ENCODE measurements around the gene KAZN.
"Not testable (repeated sequence)": the region's sequence is repeated elsewhere in the genome, so short reads cannot be mapped to it uniquely, and the experiment has no call there.

GRCh38 chr1:15040685-15041084, 442.2 kb downstream of the KAZN start:
- not testable (repeated sequence) for TF ChIP-seq EZH2 (IDR thresholded peaks at IDR 0.05; ENCODE audit: low read length, missing control alignments)
- TF ChIP-seq, protein P1, sequence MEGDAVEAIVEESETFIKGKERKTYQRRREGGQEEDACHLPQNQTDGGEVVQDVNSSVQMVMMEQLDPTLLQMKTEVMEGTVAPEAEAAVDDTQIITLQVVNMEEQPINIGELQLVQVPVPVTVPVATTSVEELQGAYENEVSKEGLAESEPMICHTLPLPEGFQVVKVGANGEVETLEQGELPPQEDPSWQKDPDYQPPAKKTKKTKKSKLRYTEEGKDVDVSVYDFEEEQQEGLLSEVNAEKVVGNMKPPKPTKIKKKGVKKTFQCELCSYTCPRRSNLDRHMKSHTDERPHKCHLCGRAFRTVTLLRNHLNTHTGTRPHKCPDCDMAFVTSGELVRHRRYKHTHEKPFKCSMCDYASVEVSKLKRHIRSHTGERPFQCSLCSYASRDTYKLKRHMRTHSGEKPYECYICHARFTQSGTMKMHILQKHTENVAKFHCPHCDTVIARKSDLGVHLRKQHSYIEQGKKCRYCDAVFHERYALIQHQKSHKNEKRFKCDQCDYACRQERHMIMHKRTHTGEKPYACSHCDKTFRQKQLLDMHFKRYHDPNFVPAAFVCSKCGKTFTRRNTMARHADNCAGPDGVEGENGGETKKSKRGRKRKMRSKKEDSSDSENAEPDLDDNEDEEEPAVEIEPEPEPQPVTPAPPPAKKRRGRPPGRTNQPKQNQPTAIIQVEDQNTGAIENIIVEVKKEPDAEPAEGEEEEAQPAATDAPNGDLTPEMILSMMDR (conservative IDR thresholded peaks at IDR 0.05 in 1 of 2, IDR thresholded peaks at IDR 0.05 in 1 of 2; ENCODE audit: low read depth in 1 of 2, low read length in 2 of 2): not testable (repeated sequence)

Data from fibroblast of lung (primary cell).